ENCODE results near the gene SEMA3G. TPM values are rescaled to one million over a fixed set of nuclear protein-coding genes. Genes with fewer than 3 reads are reported as not detected.

The SEMA3G gene
- total RNA-seq, 4 donors from 2014 or later, result 6.7 to 33.9 (median 20.3) TPM

DNA sequence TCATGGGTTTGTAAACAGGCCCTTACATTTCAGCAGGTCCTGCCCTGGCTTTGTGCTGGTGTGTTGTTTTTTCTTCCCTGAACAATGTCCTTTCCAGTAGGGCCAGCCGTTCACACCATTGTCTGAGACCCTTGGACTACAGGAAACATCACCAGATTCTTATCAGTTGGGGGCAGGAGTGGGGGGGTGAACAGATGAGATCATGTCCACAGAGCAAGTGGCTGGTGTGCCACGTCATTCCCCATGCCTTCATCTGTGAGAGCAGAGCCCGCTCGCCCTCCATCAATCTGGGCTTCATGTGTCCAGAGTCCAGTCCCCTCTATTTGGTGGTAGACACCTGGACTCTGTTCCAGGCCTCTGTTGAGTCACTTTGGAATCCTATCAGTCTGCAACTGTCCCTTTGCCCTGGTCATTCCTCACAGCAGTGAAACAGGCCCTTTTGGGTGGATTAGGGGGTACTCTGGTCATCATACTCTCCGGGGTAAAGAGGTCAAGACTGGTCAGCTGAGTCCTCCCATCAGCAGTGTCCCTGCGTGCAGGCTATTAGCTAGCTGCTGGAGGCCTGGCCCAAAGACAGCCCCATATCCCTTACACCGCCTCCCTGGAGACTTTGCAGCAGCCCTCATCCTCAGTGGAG lies 15.0 kb downstream of the SEMA3G start:
- peak; percentile 40 for ATAC-seq
- Histone ChIP-seq H3K9me3 (no peaks in the 10 kb centered on the region), H3K4me3 (no peak overlapping the region), H3K27ac (peak overlapping the region in 1 of 4 donors; percentile 38), H3K36me3 (no peaks in the 10 kb centered on the region), H3K27me3 (no peaks in the 10 kb centered on the region), H3K4me1 (peaks cover 0 to 17% (median 0%) of the 10 kb centered on the region in 3 donors)
- TF ChIP-seq POLR2AphosphoS5 (IDR thresholded peaks at IDR 0.05) (no peak), POLR2A (IDR thresholded peaks at IDR 0.05) (no peak)
- WGBS, 2 donors (ENCODE audit: low coverage in 1 of 2), result 58 to 73% methylated on average over 2 to 3 of the region's 7 CpGs

DNA sequence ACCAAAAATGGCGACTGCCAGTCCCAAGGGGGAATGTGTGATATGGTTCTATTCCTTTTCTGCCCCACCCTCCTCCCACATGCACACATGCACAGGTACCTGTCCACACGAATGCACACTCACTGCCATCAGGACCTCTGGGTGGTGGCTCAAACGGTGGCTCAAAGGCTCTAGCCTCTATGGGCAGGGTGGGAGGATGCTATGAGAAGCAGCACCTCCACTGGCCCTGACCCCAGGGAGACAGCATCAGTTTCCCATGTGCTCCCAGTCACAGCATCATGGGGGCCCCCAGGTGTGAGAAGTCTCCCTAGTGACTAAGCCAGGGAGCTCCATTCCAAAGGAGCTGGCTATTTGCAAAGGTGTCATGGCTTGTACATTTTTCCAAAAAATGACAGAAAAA lies 15.9 kb downstream of the SEMA3G start:
- Histone ChIP-seq H3K36me3 (no peaks in the 10 kb centered on the region), H3K9me3 (no peaks in the 10 kb centered on the region), H3K4me1 (peaks cover 0 to 17% (median 0%) of the 10 kb centered on the region in 3 donors), H3K27ac (no peak overlapping the region), H3K27me3 (no peaks in the 10 kb centered on the region), H3K4me3 (no peak overlapping the region)
- 0% methylated on average over 1 of the region's 3 CpGs for WGBS, 2 donors (ENCODE audit: low coverage in 1 of 2)
- ATAC-seq, result no peak
- TF ChIP-seq EP300 (IDR thresholded peaks at IDR 0.05) (no peak), POLR2AphosphoS5 (IDR thresholded peaks at IDR 0.05) (no peak), POLR2A (IDR thresholded peaks at IDR 0.05) (no peak)
- TF ChIP-seq, protein P1, sequence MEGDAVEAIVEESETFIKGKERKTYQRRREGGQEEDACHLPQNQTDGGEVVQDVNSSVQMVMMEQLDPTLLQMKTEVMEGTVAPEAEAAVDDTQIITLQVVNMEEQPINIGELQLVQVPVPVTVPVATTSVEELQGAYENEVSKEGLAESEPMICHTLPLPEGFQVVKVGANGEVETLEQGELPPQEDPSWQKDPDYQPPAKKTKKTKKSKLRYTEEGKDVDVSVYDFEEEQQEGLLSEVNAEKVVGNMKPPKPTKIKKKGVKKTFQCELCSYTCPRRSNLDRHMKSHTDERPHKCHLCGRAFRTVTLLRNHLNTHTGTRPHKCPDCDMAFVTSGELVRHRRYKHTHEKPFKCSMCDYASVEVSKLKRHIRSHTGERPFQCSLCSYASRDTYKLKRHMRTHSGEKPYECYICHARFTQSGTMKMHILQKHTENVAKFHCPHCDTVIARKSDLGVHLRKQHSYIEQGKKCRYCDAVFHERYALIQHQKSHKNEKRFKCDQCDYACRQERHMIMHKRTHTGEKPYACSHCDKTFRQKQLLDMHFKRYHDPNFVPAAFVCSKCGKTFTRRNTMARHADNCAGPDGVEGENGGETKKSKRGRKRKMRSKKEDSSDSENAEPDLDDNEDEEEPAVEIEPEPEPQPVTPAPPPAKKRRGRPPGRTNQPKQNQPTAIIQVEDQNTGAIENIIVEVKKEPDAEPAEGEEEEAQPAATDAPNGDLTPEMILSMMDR (IDR thresholded peaks at IDR 0.05), result no peak

DNA sequence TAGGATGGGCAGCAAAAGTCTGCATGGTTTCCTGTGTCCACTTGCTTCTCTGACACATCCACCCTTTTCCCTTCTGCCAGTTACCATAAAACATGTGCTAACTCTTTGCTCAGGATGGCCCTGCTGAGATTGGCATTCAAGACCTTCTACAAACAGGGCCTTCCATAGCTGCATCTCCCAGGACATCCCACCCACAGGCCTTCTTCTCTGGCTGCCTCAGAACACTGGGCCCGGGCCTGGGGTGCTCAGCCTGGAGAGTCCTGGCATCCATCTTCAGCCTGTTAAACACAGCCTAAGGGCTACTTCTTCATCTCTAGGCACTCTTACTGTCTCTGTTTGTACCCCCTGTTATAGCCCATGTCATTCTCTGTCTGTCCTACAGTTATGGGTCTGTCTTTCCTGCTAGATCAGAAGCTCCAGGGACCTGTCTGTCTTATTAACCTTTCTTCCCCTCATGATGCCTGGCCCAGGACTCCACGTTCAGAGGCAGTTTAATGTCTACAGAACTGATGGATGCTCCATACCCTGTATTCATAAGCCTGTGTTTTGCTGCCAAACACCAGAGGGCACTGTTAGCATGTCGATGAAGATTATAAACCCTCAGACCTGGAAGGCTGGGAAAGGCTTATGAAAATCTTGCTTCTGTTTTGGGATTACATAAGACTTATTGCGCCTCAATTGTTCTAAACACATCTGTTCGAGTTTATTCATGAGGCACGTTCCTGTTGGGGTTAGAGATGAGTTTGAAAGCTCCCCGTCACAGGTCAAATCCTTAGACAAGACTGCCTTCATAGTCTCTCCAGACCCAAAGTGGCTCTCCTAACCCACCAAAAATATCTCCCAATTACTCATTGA lies 16.5 kb downstream of the SEMA3G start:
- 3 to 12% methylated on average over 6 of the region's 7 CpGs for WGBS, 2 donors (ENCODE audit: low coverage in 1 of 2)
- Histone ChIP-seq H3K36me3 (no peaks in the 10 kb centered on the region), H3K27ac (no peak overlapping the region), H3K4me1 (peaks cover 0 to 17% (median 0%) of the 10 kb centered on the region in 3 donors), H3K9me3 (no peaks in the 10 kb centered on the region), H3K27me3 (no peaks in the 10 kb centered on the region), H3K4me3 (no peak overlapping the region)
- TF ChIP-seq EP300 (IDR thresholded peaks at IDR 0.05) (no peak), POLR2AphosphoS5 (IDR thresholded peaks at IDR 0.05) (peak; percentile 30)
- TF ChIP-seq, protein P1 (IDR thresholded peaks at IDR 0.05), result peak in 3 of 4 experiments; percentile 73 to 80 (median 73)
- peak; percentile 86 for ATAC-seq

DNA sequence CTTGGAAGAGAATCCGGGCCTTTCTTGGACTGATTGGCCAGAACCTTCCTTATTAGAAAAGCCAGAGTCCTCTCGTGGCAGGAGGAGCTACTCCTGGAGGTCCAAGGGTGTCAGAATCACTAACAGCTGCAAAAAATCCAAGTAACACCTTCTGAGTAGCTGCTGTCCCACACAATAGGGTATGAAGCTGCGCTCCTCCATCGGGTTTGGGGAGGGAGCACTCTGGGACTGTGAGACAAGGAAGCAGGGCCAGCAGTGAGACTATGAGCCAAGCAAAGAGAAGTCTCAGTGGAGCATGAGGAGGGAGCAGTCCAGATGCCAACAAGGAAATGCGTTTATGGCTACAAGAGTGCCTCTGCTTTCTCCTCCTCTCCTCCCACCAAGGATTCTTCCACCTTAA lies 21.7 kb downstream of the SEMA3G start:
- TF ChIP-seq, protein P1 (IDR thresholded peaks at IDR 0.05), result no peak
- TF ChIP-seq POLR2AphosphoS5 (IDR thresholded peaks at IDR 0.05), result no peak
- no peak for TF ChIP-seq POLR2A (IDR thresholded peaks at IDR 0.05)
- no peak for TF ChIP-seq EP300 (IDR thresholded peaks at IDR 0.05)
- peaks cover 0 to 37% of the 10 kb centered on the region in 2 donors for H3K36me3 ChIP-seq
- no peaks in the 10 kb centered on the region for H3K27me3 ChIP-seq
- ATAC-seq, result peak; percentile 55
- H3K4me3 ChIP-seq, result no peak overlapping the region
- H3K9me3 ChIP-seq, result no peaks in the 10 kb centered on the region
- peaks cover 0 to 23% (median 0%) of the 10 kb centered on the region in 3 donors for H3K4me1 ChIP-seq
- 0 to 53% methylated on average over 1 to 4 of the region's 5 CpGs for WGBS, 2 donors (ENCODE audit: low coverage in 1 of 2)
- H3K27ac ChIP-seq, result no peak overlapping the region

DNA sequence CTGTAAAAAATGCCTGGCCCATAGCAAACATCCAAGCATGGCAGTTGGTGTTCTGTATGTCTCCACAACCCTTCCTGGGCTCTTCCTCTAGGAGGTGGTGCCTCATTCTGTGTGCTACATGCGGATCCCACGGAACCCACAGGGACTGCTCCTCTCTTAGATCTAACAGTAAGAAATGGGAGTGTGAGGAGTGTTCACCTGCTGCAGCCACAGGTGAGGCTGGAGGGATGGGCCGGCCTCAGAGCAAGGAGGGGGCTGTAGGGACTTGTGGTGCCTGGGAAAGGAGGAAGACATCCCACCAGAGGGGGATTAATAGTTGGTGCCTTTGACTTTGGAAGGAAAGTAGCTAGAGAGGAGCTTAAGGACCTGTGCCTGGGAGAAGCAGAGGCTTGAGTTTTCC lies 22.2 kb downstream of the SEMA3G start:
- no peak for ATAC-seq
- H3K27me3 ChIP-seq, result no peaks in the 10 kb centered on the region

More for the DNA sequence above, 22.2 kb downstream of the SEMA3G start:
- no peak for TF ChIP-seq POLR2AphosphoS5 (IDR thresholded peaks at IDR 0.05)
- no peak for TF ChIP-seq POLR2A (IDR thresholded peaks at IDR 0.05)
- TF ChIP-seq, protein P1 (IDR thresholded peaks at IDR 0.05), result no peak
- TF ChIP-seq EP300 (IDR thresholded peaks at IDR 0.05), result no peak
- Histone ChIP-seq H3K27ac (no peak overlapping the region), H3K4me1 (peaks cover 0 to 23% (median 0%) of the 10 kb centered on the region in 3 donors), H3K36me3 (peaks cover 0 to 37% of the 10 kb centered on the region in 2 donors), H3K9me3 (no peaks in the 10 kb centered on the region), H3K4me3 (no peak overlapping the region)
- WGBS, 2 donors (ENCODE audit: low coverage in 1 of 2), result 90% methylated on average over 1 of the region's 3 CpGs; no CpG with 5 or more reads in 1 of the 2 donors

All from gastroesophageal sphincter (tissue), 4 donors.